IMR-90 (cell line): ENCODE results near the gene PDLIM5. TPM values are rescaled to one million over a fixed set of nuclear protein-coding genes. Genes with fewer than 3 reads are reported as not detected.

Experiments used
- ATAC-seq: fragments of 200-7000 bp; cut with Tn5 transposase; 2 replicates; pipeline ENCODE4 v1.9.1; 2020; ENCODE audit warnings: low read depth, mild to moderate bottlenecking, moderate library complexity
- BruUV-seq: library from RNA; stranded (reverse); fragments of 400-500 nt; replicated peaks from 2 replicates; lab custom pipeline; 2021; lab: Mats Ljungman, UMichigan
- CTCF ChIA-PET: fragments of 300-600 bp; formaldehyde crosslinking; extraction: SDS; loops from one replicate; lab custom pipeline; 2021; ENCODE audit warnings: antibody characterized with exemption; lab: Yijun Ruan, JAX
- POLR2A ChIA-PET: fragments of 300-600 bp; sonication (Branson Sonifier 250); formaldehyde crosslinking; loops from one replicate; lab custom pipeline; 2022; ENCODE audit warnings: antibody characterized with exemption; ENCODE audit not compliant: unreplicated experiment; lab: Charles Lee
- DNase-seq: peaks from one replicate; pipeline ENCODE4 v3.0.0; 2013
- H2AFZ ChIP-seq: replicated peaks from 2 replicates; pipeline ENCODE3; 2013; ENCODE audit warnings: low read length, mild to moderate bottlenecking; ENCODE audit not compliant: poor library complexity
- H2AK5ac ChIP-seq: 2 replicates; pipeline ENCODE4 v1.6.1; 2013; ENCODE audit warnings: low read depth, low read length, inconsistent platforms
- H2AK9ac ChIP-seq: replicated peaks from 2 replicates; pipeline ENCODE3; 2013; ENCODE audit warnings: mild to moderate bottlenecking, low read depth, low read length, moderate library complexity; ENCODE audit not compliant: poor library complexity
- H2BK120ac ChIP-seq: 2 replicates; pipeline ENCODE4 v1.6.1; 2013; ENCODE audit warnings: low read depth, low read length, inconsistent platforms
- H2BK15ac ChIP-seq: 3 replicates; pipeline ENCODE4 v1.6.1; 2013; ENCODE audit warnings: low read depth, low read length, inconsistent platforms
- H2BK20ac ChIP-seq: 2 replicates; pipeline ENCODE4 v1.6.1; 2013; ENCODE audit warnings: low read depth, mild to moderate bottlenecking, inconsistent platforms, low read length, moderate library complexity
- H2BK5ac ChIP-seq: 2 replicates; pipeline ENCODE4 v1.6.1; 2013; ENCODE audit warnings: mild to moderate bottlenecking, low read depth, low read length, inconsistent platforms; ENCODE audit not compliant: poor library complexity, severe bottlenecking
- H3K14ac ChIP-seq: replicated peaks from 2 replicates; pipeline ENCODE4 v1.6.1; 2013; ENCODE audit warnings: low read depth, low read length, inconsistent platforms
- H3K18ac ChIP-seq: 2 replicates; pipeline ENCODE4 v1.6.1; 2013; ENCODE audit warnings: low read depth, low read length, control low read depth
- H3K23ac ChIP-seq: 2 replicates; pipeline ENCODE4 v1.6.1; 2013; ENCODE audit warnings: low read depth, low read length, inconsistent platforms
- H3K27ac ChIP-seq: 2 replicates; pipeline ENCODE4 v1.5.1; 2013; ENCODE audit warnings: mild to moderate bottlenecking, control low read depth, low read length; ENCODE audit not compliant: insufficient read depth
- H3K27me3 ChIP-seq: 2 replicates; pipeline ENCODE4 v1.6.1; 2013; ENCODE audit warnings: low read length; ENCODE audit not compliant: control insufficient read depth, insufficient read depth
- H3K36me3 ChIP-seq: 2 replicates; pipeline ENCODE4 v1.6.1; 2013; ENCODE audit warnings: low read length, mixed read lengths; ENCODE audit not compliant: control insufficient read depth, insufficient read depth
- H3K4ac ChIP-seq: 2 replicates; pipeline ENCODE4 v1.6.1; 2013; ENCODE audit warnings: low read depth, low read length, inconsistent platforms
- H3K4me1 ChIP-seq: 2 replicates; pipeline ENCODE4 v1.6.1; 2013; ENCODE audit warnings: low read length, mixed read lengths; ENCODE audit not compliant: control insufficient read depth, insufficient read depth
- H3K4me2 ChIP-seq: 2 replicates; pipeline ENCODE4 v1.6.1; 2013; ENCODE audit warnings: low read depth, mild to moderate bottlenecking, control low read depth, low read length, moderate library complexity
- H3K4me3 ChIP-seq: 2 replicates; pipeline ENCODE4 v1.5.1; 2013; ENCODE audit warnings: low read depth, mild to moderate bottlenecking, control low read depth, low read length, moderate library complexity; ENCODE audit not compliant: insufficient read depth
- H3K56ac ChIP-seq: 2 replicates; pipeline ENCODE4 v1.6.1; 2013; ENCODE audit warnings: low read length, inconsistent platforms; ENCODE audit not compliant: insufficient read depth; ENCODE audit errors: extremely low read depth
- H3K79me1 ChIP-seq, 2 experiments: 2 replicates each; pipeline ENCODE4 v1.6.1; 2013; ENCODE audit warnings: low read length in 2 of 2, inconsistent platforms in 1 of 2, low read depth in 1 of 2
- H3K9ac ChIP-seq: 2 replicates; pipeline ENCODE4 v1.6.1; 2013; ENCODE audit warnings: low read depth, low read length, control low read depth
- H3K9me1 ChIP-seq: 2 replicates; pipeline ENCODE4 v1.6.1; 2013; ENCODE audit warnings: low read length, inconsistent platforms; ENCODE audit not compliant: insufficient read depth
- H3K9me3 ChIP-seq: 2 replicates; pipeline ENCODE4 v1.6.1; 2013; ENCODE audit warnings: low read length; ENCODE audit not compliant: control insufficient read depth, insufficient read depth
- H4K20me1 ChIP-seq: 2 replicates; pipeline ENCODE4 v1.6.1; 2013; ENCODE audit warnings: low read length, inconsistent platforms; ENCODE audit not compliant: insufficient read depth
- H4K5ac ChIP-seq: 2 replicates; pipeline ENCODE4 v1.6.1; 2013; ENCODE audit warnings: mild to moderate bottlenecking, low read depth, low read length, control low read depth
- H4K8ac ChIP-seq, 2 experiments: 2 replicates each; pipeline ENCODE4 v1.6.1; 2013; ENCODE audit warnings: low read depth in 2 of 2, low read length in 2 of 2, control low read depth in 1 of 2, inconsistent platforms in 1 of 2
- H4K91ac ChIP-seq: 2 replicates; pipeline ENCODE4 v1.6.1; 2013; ENCODE audit warnings: low read depth, low read length, inconsistent platforms; ENCODE audit not compliant: insufficient read depth
- CEBPB ChIP-seq: IDR thresholded peaks from 2 replicates; pipeline ENCODE4 v1.6.1; 2012; ENCODE audit warnings: low read depth, low read length, improper control_type of control experiment
- CHD1 ChIP-seq: IDR thresholded peaks from 2 replicates; pipeline ENCODE4 v1.6.1; 2012; ENCODE audit warnings: low read depth, low read length, improper control_type of control experiment
- ELK1 ChIP-seq: fragments of 150-350 bp; IDR thresholded peaks from 2 replicates; pipeline ENCODE4 v1.6.1; 2016; ENCODE audit warnings: low read depth, mild to moderate bottlenecking, low read length, moderate library complexity, borderline replicate concordance
- FOS ChIP-seq: fragments of 150-350 bp; IDR thresholded peaks from 2 replicates; pipeline ENCODE4 v1.6.1; 2016; ENCODE audit warnings: low read depth, low read length
- MAFK ChIP-seq: IDR thresholded peaks from 2 replicates; pipeline ENCODE4 v1.6.1; 2012; ENCODE audit warnings: low read depth, low read length, improper control_type of control experiment
- MAZ ChIP-seq: IDR thresholded peaks from 2 replicates; pipeline ENCODE4 v1.6.1; 2012; ENCODE audit warnings: low read depth, mild to moderate bottlenecking, low read length, improper control_type of control experiment, moderate library complexity, borderline replicate concordance
- MXI1 ChIP-seq: IDR thresholded peaks from 2 replicates; pipeline ENCODE4 v1.6.1; 2012; ENCODE audit warnings: low read depth, mild to moderate bottlenecking, low read length, moderate library complexity, borderline replicate concordance
- RAD21 ChIP-seq: IDR thresholded peaks from 2 replicates; pipeline ENCODE4 v1.6.1; 2012; ENCODE audit warnings: low read length, improper control_type of control experiment
- RCOR1 ChIP-seq: IDR thresholded peaks from 2 replicates; pipeline ENCODE4 v1.6.1; 2012; ENCODE audit warnings: mild to moderate bottlenecking, low read length, improper control_type of control experiment; ENCODE audit not compliant: insufficient replicate concordance
- RFX5 ChIP-seq: IDR thresholded peaks from 2 replicates; pipeline ENCODE4 v1.8.0; 2012; ENCODE audit warnings: low read depth, mild to moderate bottlenecking, low read length, moderate library complexity
- SMC3 ChIP-seq: fragments of 150-350 bp; IDR thresholded peaks from 2 replicates; pipeline ENCODE4 v1.6.1; 2016; ENCODE audit warnings: low read depth, mild to moderate bottlenecking, antibody characterized with exemption, low read length, moderate library complexity
- WGBS, 2 experiments: methylation state at CpG; one replicate each; pipeline versions ENCODE4 v1.1.5 to v1.1.7; 2013; ENCODE audit warnings: missing lambda C conversion rate in 2 of 2; ENCODE audit not compliant: insufficient read length in 1 of 2; ENCODE audit errors: extremely low coverage in 2 of 2; 5-methylcytosine and 5-hydroxymethylcytosine counted together
- dilution Hi-C: fragments of 300-500 bp; cut with HindIII; formaldehyde crosslinking; loops from one replicate; pipeline ENCODE4 v1.14.3; 2018; ENCODE audit warnings: low sequenced_read_pairs; ENCODE audit not compliant: unreplicated experiment
- in situ Hi-C: fragments of 300-500 bp; cut with MboI; formaldehyde crosslinking; loops from 3 replicates; pipeline ENCODE4 v1.14.3; 2019; ENCODE audit warnings: low sequenced_read_pairs, inconsistent platforms, mixed read lengths
- intact Hi-C: fragments of 100-400 bp; cut with micrococcal nuclease; formaldehyde crosslinking; loops from 2 replicates; pipeline ENCODE4 v1.10.0; 2022
- polyA plus RNA-seq, 3 experiments: library from polyadenylated mRNA; depleted of rRNA; stranded (reverse); fragments of >200 nt; gene quantifications; 2 replicates each; pipeline ENCODE4 v1.2.3, GENCODE V29; 2012; ENCODE audit warnings: low replicate concordance in 1 of 3
- total RNA-seq: library from RNA; depleted of rRNA; stranded (reverse); fragments of >200 nt; gene quantifications from 2 replicates; pipeline ENCODE4 v1.2.3, GENCODE V29; 2012
- TF ChIP-seq, protein P1 (sequence below): fragments of 150-350 bp; IDR thresholded peaks from 2 replicates; pipeline ENCODE4 v1.6.1; 2017; ENCODE audit warnings: mild to moderate bottlenecking, antibody characterized with exemption, low read length, low read depth
- TF ChIP-seq, protein P2 (sequence below): conservative IDR thresholded peaks from 2 replicates; pipeline ENCODE4 v1.5.1; 2012; ENCODE audit warnings: mild to moderate bottlenecking, low read depth, low read length, improper control_type of control experiment

Gene PDLIM5
- total and polyA plus RNA-seq, 2 of the 4 experiments (the other 2 are of a cell fraction) = 96.5 to 188 TPM

- Histone ChIP-seq H3K18ac (no peak overlapping the region), H4K8ac (no peak overlapping the region), H3K4me2 (no peak overlapping the region; the same call in 1 of the 2 replicates), H2BK5ac (peak overlapping the region; percentile 60), H3K56ac (no peak overlapping the region), H4K91ac (no peak overlapping the region), H2AFZ (no peak overlapping the region), H3K9ac (no peak overlapping the region), H3K27me3 (no peaks in the 10 kb centered on the region), H3K4me3 (no peak overlapping the region), H3K4me1 (no peaks in the 10 kb centered on the region), H3K9me1 (0 out of 2 replicates have a peak, but pooled peaks cover 2% of the 10 kb centered on the region), H3K9me3 (no peaks in the 10 kb centered on the region), H3K36me3 (peaks cover 4% of the 10 kb centered on the region; the same call in 1 of the 2 replicates), H3K79me1 (peaks cover 7 to 12% of the 10 kb centered on the region in 2 experiments), H2AK5ac (no peak overlapping the region), H2BK15ac (no peak overlapping the region), H2BK20ac (no peak overlapping the region), H3K4ac (no peak overlapping the region), H4K5ac (no peak overlapping the region), H3K23ac (no peak overlapping the region), H3K14ac (no peak overlapping the region), H2BK120ac (no peak overlapping the region), H4K20me1 (peaks cover 5% of the 10 kb centered on the region; the same call in 1 of the 2 replicates), H3K27ac (no peak overlapping the region), H2AK9ac (no peak overlapping the region)
- TF ChIP-seq CHD1 (no peak), MXI1 (no peak), FOS (no peak), MAFK (no peak), MAZ (no peak), SMC3 (peak; percentile 82), CEBPB (no peak), ELK1 (no peak), RAD21 (peak; percentile 81), RCOR1 (no peak), RFX5 (no peak)
- TF ChIP-seq, protein P1, sequence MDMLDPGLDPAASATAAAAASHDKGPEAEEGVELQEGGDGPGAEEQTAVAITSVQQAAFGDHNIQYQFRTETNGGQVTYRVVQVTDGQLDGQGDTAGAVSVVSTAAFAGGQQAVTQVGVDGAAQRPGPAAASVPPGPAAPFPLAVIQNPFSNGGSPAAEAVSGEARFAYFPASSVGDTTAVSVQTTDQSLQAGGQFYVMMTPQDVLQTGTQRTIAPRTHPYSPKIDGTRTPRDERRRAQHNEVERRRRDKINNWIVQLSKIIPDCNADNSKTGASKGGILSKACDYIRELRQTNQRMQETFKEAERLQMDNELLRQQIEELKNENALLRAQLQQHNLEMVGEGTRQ = no peak
- TF ChIP-seq, protein P2, sequence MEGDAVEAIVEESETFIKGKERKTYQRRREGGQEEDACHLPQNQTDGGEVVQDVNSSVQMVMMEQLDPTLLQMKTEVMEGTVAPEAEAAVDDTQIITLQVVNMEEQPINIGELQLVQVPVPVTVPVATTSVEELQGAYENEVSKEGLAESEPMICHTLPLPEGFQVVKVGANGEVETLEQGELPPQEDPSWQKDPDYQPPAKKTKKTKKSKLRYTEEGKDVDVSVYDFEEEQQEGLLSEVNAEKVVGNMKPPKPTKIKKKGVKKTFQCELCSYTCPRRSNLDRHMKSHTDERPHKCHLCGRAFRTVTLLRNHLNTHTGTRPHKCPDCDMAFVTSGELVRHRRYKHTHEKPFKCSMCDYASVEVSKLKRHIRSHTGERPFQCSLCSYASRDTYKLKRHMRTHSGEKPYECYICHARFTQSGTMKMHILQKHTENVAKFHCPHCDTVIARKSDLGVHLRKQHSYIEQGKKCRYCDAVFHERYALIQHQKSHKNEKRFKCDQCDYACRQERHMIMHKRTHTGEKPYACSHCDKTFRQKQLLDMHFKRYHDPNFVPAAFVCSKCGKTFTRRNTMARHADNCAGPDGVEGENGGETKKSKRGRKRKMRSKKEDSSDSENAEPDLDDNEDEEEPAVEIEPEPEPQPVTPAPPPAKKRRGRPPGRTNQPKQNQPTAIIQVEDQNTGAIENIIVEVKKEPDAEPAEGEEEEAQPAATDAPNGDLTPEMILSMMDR = peak; percentile 93
- no CpG with 5 or more reads among the region's 6 CpGs for WGBS, 2 experiments
- ATAC-seq = peak; percentile 56
- intact Hi-C loops = loop anchor here (1.0 to 5.0 kb wide), 4 partner anchors 111 to 504 kb away; partner anchors contain the start of gene BMPR1B
- BruUV-seq = no TSS peak
- dilution Hi-C loops = no loop called here
- in situ Hi-C loops = no loop called here
- peak; percentile 61 for DNase-seq
- POLR2A ChIA-PET = no interaction called here
- CTCF ChIA-PET = interaction anchor here (0.6 to 1.2 kb wide), 10 partner anchors 10 to 503 kb away, joined by 3 to 6 read pairs (median 3); no protein-coding TSS in a partner anchor
Observed at GRCh38 chr4:94621491-94622080, 169.8 kb downstream of the PDLIM5 start.
